Common myeloid progenitor, CD34-positive (primary cell): ENCODE measurements around the gene KIAA1328.

Experiments used
- CTCF ChIA-PET: fragments of 350-600 bp; sonication (Branson Sonifier 250); formaldehyde crosslinking; loops from one replicate; lab custom pipeline; 2021; ENCODE audit warnings: antibody characterized with exemption; lab: Charles Lee
- POLR2A ChIA-PET: fragments of 350-600 bp; sonication (Branson Sonifier 250); formaldehyde crosslinking; loops from one replicate; lab custom pipeline; 2021; ENCODE audit warnings: antibody characterized with exemption; lab: Charles Lee
- DNase-seq, 3 donors: peaks; one replicate each; pipeline versions ENCODE4 v3.0.0 to v3.0.0-alpha.2; 2013
- H3K27ac ChIP-seq, 2 experiments: 1 replicate in 1 of 2; 2 replicates in 1 of 2; pipeline ENCODE4 v1.7.0; 2013; ENCODE audit warnings: inconsistent platforms in 2 of 2, low read length in 2 of 2, mild to moderate bottlenecking in 2 of 2, low read depth in 1 of 2, moderate library complexity in 1 of 2; ENCODE audit not compliant: severe bottlenecking in 2 of 2, insufficient read depth in 1 of 2, poor library complexity in 1 of 2
- H3K27me3 ChIP-seq, 5 experiments: replicated peaks in 2 of 5; 1 replicate in 3 of 5; 2 replicates in 2 of 5; pipeline versions ENCODE4 v1.6.1 to v1.7.0; 2013; ENCODE audit warnings: low read length in 4 of 5, mild to moderate bottlenecking in 2 of 5, moderate library complexity in 2 of 5, inconsistent platforms in 1 of 5; ENCODE audit not compliant: insufficient read depth in 5 of 5, control insufficient read depth in 4 of 5
- H3K36me3 ChIP-seq, 4 experiments: 1 replicate in 2 of 4; 2 replicates in 2 of 4; pipeline versions ENCODE4 v1.6.1 to v1.7.0; 2013; ENCODE audit warnings: low read length in 3 of 4, control low read depth in 1 of 4, mild to moderate bottlenecking in 1 of 4; ENCODE audit not compliant: control insufficient read depth in 4 of 4, insufficient read depth in 4 of 4
- H3K4me1 ChIP-seq, 4 experiments: 1 replicate in 3 of 4; 2 replicates in 1 of 4; pipeline versions ENCODE4 v1.6.1 to v1.7.1; 2013; ENCODE audit warnings: low read length in 3 of 4, mild to moderate bottlenecking in 3 of 4, control low read depth in 1 of 4, inconsistent platforms in 1 of 4, moderate library complexity in 1 of 4; ENCODE audit not compliant: control insufficient read depth in 4 of 4, insufficient read depth in 4 of 4; ENCODE audit errors: control extremely low read depth in 1 of 4
- H3K4me3 ChIP-seq, 7 experiments: 1 replicate in 4 of 7; 2 replicates in 3 of 7; pipeline versions ENCODE4 v1.5.1 to v1.7.0; 2013; ENCODE audit warnings: mild to moderate bottlenecking in 7 of 7, low read length in 6 of 7, moderate library complexity in 6 of 7, inconsistent platforms in 2 of 7, low read depth in 2 of 7, control low read depth in 1 of 7; ENCODE audit not compliant: insufficient read depth in 4 of 7, control insufficient read depth in 1 of 7; ENCODE audit errors: extremely low read depth in 1 of 7
- H3K9me3 ChIP-seq, 5 experiments: 1 replicate in 4 of 5; 2 replicates in 1 of 5; pipeline versions ENCODE4 v1.6.1 to v1.7.1; 2013; ENCODE audit warnings: low read length in 4 of 5, mild to moderate bottlenecking in 2 of 5, inconsistent platforms in 1 of 5, low read depth in 1 of 5, moderate library complexity in 1 of 5; ENCODE audit not compliant: control insufficient read depth in 4 of 5, insufficient read depth in 2 of 5; ENCODE audit errors: control extremely low read depth in 1 of 5
- WGBS: methylation state at CpG from one replicate; pipeline ENCODE4 v1.1.5; 2013; ENCODE audit not compliant: insufficient coverage; 5-methylcytosine and 5-hydroxymethylcytosine counted together

KIAA1328 gene

DNA sequence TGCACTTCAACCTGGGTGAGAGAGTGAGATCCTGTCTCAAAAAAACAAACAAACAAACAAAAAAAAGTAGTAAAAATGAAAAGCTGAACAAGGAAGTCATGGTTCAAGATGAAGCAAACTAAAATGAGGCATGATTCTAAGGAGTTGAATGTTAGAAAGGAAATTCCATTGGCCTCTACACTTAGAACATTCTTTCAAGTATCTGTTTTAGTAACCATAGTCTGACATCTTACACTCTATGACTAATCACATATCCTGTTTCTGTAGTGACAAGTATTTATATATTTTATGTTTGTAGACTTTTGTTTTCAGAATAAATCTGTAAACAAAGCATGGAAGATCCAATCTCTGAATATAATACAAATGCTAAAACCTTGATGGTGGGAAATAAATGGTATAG, 164.1 kb downstream of the KIAA1328 start:
- H3K9me3 ChIP-seq = peaks cover 0 to 8% (median under 1%) of the 10 kb centered on the region in 5 experiments
- no peak overlapping the region for H3K27ac ChIP-seq
- H3K27me3 ChIP-seq = no peaks in the 10 kb centered on the region
- ChIA-PET CTCF (no interaction called here), POLR2A (no interaction called here)
- DNase-seq = no peak
- no peaks in the 10 kb centered on the region for H3K4me1 ChIP-seq
- H3K36me3 ChIP-seq = peaks cover 0 to 11% (median 0%) of the 10 kb centered on the region in 4 experiments
- H3K4me3 ChIP-seq = no peak overlapping the region

DNA sequence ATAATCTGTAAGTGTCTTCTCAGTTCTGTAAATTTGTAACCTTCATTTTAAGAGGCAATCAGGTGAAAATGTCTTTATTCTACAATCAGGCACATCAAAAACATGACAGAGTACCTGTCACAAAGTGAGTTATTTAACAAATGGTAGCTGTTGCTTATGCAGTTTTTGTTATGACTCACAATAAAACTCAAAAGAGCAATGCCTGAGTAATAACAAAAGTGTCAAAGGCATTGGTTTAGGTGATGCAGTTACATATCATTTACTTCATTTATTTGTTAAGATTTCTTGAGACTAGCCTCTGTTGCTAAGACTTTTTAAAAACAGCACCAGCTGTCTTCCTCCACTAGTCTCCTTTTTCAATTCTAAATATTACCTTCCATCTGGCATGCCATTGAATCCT, 177.8 kb downstream of the KIAA1328 start:
- DNase-seq = no peak
- H3K27ac ChIP-seq = no peak overlapping the region
- H3K27me3 ChIP-seq = no peaks in the 10 kb centered on the region
- no peaks in the 10 kb centered on the region for H3K4me1 ChIP-seq
- peaks cover 0 to 3% (median 0%) of the 10 kb centered on the region in 5 experiments for H3K9me3 ChIP-seq
- H3K4me3 ChIP-seq = no peak overlapping the region
- ChIA-PET CTCF (no interaction called here), POLR2A (no interaction called here)
- no peaks in the 10 kb centered on the region for H3K36me3 ChIP-seq

DNA sequence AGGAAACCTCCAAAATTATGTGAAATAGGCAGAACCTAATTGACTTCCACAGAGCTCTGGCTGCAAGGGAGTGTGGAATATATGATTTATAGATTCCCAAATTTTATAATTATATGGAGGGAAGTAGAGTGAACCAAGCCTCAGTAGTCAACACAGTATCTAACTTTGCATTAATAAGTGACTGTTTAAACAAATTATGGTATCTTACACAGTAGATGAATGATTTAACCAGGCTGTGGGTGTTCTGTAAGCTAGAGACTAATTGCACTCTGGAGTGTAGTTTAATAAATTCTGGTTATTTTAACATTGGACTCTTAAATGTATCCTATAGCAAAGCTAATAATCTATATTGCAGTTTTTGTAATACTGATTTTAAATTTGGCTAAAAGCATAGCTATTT, 183.5 kb downstream of the KIAA1328 start:
- no peak overlapping the region for H3K27ac ChIP-seq
- H3K9me3 ChIP-seq = peaks cover 0 to 19% (median 2%) of the 10 kb centered on the region in 5 experiments
- ChIA-PET POLR2A (no interaction called here), CTCF (no interaction called here)
- H3K4me1 ChIP-seq = no peaks in the 10 kb centered on the region
- H3K36me3 ChIP-seq = no peaks in the 10 kb centered on the region
- DNase-seq = no peak
- H3K27me3 ChIP-seq = no peaks in the 10 kb centered on the region
- no peak overlapping the region for H3K4me3 ChIP-seq

DNA sequence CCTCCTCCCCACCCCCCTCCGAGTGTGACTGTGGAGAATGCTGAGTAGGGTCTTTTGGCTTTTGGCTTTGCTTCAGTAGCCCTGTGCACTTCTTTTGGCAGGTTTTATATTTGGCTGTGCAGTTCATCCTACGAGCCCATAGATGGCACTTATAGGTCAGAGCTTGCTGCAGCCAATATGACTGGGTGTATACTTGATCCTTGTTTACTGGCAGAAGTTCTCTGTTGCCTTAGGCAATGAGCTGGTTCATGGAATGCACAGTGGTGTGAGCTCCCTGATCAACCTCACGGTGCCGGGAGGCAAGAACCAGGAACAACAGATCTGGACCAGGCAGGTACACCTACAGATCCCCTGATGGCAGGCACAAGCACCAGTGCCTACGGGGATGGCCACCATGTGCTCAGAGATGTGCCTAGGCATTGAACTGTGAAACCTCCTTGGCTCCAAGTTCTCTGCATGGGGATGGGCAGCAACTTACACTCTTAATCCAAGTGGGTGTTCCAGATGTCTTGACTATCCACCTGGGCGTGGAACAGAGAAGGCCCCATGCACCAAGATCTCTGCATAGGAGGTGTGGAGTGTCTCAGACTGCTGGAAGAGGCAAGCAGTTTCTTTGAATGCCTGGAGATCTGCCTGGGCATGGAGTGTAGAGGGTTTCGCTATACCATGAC, 190.4 kb downstream of the KIAA1328 start:
- no peak for DNase-seq
- Histone ChIP-seq H3K36me3 (peaks cover 0 to 9% (median 3%) of the 10 kb centered on the region in 4 experiments), H3K27ac (no peak overlapping the region), H3K9me3 (peaks cover 0 to 29% (median 5%) of the 10 kb centered on the region in 5 experiments), H3K4me1 (no peaks in the 10 kb centered on the region), H3K27me3 (no peaks in the 10 kb centered on the region), H3K4me3 (no peak overlapping the region)
- WGBS = 96% methylated on average over 6 of the region's 7 CpGs
- POLR2A ChIA-PET = no interaction called here
- CTCF ChIA-PET = no interaction called here

DNA sequence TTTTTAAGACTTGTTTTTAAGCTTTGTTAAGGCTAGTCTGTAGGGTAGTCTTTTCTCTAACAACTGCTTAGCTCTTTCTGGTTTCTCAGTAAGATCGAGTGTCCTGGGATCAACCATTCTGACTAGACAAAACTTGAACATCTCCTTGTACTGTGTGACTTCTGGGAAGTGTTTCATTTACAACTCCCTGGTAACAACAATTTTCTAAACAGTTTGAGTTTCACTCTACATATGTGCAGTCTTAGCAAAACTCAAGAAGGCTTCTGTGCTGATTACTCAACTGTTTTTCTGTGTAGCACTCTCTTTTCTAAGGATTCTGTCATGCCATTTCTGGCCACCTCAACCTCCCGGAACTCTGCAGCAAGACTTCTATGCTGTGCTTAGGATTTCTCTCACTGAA, 204.5 kb downstream of the KIAA1328 start:
- CTCF ChIA-PET = no interaction called here
- Histone ChIP-seq H3K4me3 (no peak overlapping the region), H3K4me1 (no peaks in the 10 kb centered on the region), H3K27ac (no peak overlapping the region), H3K36me3 (peaks cover 0 to 3% (median 0%) of the 10 kb centered on the region in 4 experiments), H3K9me3 (peaks cover 0 to 17% (median 3%) of the 10 kb centered on the region in 5 experiments), H3K27me3 (no peaks in the 10 kb centered on the region)
- POLR2A ChIA-PET = no interaction called here
- DNase-seq = no peak
- WGBS = 100% methylated on average over 2 of the region's 2 CpGs

DNA sequence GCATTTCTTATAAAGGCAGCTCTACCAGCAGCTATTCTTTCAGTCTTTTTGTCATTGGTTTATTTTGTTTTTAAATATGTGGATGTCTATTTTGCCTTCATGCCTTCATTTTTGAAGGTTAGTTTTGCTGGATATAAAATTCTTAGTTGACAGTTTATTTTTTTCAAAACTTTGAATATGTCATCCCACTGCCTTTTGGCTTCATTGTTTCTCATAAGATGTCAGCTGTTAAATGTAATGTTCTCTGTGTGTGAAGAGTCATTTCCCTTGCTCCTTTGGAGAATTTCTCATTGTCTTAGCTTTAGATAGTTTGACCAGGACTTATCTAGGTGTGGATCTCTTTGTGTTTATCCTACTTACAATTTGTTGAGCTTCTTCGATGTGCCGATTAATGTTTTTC, 213.5 kb downstream of the KIAA1328 start:
- ChIA-PET POLR2A (no interaction called here), CTCF (no interaction called here)
- WGBS = 100% methylated on average over 2 of the region's 2 CpGs
- H3K27ac ChIP-seq = no peak overlapping the region
- peak in 2 of 3 donors; percentile 7 to 15 for DNase-seq
- H3K36me3 ChIP-seq = peaks cover 0 to 7% (median 0%) of the 10 kb centered on the region in 4 experiments
- no peaks in the 10 kb centered on the region for H3K27me3 ChIP-seq
- H3K4me1 ChIP-seq = no peaks in the 10 kb centered on the region
- no peak overlapping the region for H3K4me3 ChIP-seq
- H3K9me3 ChIP-seq = peaks cover 3 to 29% (median 5%) of the 10 kb centered on the region in 5 experiments

DNA sequence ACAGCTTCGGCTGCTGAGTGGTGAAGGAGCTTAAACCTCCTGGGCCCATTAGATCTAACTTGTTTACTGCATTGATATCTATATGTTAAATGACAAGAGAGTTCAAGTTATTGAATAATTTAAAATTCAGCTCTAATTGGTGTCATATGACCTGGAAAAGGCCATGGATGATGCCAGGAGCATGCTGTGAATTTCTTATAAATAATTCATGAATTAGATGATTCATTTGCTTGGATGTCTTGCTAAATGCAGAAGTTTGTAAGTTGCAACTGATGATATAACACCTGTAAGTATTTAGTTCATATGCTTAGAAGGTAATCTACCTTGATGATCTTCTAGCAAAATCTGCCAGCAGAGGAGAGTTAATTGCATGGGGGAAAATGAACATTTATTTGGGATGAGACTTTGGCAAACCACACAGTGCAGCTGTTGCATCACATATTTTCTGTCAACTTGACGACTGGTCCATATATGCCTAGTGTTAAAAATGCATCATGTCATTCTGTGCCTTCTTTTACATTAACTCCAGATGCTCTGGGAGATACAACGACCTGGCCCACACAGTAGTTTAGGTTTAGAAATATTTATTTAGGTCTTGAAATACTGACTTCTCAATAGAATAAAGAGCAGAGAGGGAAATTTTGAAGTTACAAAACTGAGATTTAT, 226.3 kb downstream of the KIAA1328 start:
- H3K27ac ChIP-seq = no peak overlapping the region
- ChIA-PET POLR2A (no interaction called here), CTCF (no interaction called here)
- no peak for DNase-seq
- no peaks in the 10 kb centered on the region for H3K27me3 ChIP-seq
- H3K4me1 ChIP-seq = no peaks in the 10 kb centered on the region
- WGBS = 80% methylated on average over 1 of the region's 3 CpGs
- peaks cover 0 to 2% (median 0%) of the 10 kb centered on the region in 5 experiments for H3K9me3 ChIP-seq
- no peaks in the 10 kb centered on the region for H3K36me3 ChIP-seq
- no peak overlapping the region for H3K4me3 ChIP-seq
